NCI-H82 treated with DMSO at 0.1 percent for 48 hours (cell line): ENCODE results near the gene PSMG2.
"Not testable (repeated sequence)": the region's sequence is repeated elsewhere in the genome, so short reads cannot be mapped to it uniquely, and the experiment has no call there.

ENCODE experiments used
- DNase-seq: peaks from one replicate; lab custom pipeline; 2025; ENCODE audit not compliant: unreplicated experiment; lab: John Stamatoyannopoulos, UW

PSMG2 gene

DNA sequence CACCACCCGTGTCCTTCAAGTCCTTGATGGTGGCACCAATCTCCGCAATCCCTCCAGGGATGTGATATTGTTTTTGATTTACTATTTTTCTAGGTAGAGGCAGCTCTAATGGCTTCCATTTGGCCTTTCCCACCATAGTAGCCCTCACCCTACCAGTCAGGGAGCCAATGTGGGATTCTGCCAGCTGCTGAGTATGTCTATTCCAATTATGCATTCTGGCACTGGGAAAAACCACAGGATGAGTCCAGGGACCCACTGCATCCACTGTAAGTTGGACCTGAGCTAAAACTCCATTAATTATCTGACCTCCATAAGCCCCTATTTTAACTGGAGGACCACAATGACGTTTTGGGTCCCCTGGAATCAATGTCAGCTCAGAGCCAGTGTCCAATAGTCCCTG lies 55.7 kb downstream of the PSMG2 start:
- DNase-seq: not testable (repeated sequence)

DNA sequence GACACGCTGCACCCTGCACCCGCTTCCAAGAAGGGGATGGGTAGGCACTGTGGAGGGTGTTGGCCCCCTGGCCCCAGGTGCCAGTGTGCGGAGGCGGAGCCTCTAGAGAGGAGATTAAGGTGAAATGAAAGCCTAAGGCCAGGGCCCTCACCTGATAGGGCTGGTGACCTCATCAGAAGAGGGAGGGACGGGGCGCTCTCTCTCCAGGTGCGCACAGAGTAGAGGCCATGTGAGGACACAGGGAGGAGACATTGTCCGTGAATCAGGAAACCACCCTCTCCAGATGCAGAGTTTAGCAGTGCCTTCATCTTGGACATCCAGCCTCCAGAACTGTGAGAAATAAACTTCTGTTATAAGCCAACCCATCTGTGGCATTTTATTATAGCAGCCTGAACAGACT lies 62.3 kb downstream of the PSMG2 start:
- no peak for DNase-seq

DNA sequence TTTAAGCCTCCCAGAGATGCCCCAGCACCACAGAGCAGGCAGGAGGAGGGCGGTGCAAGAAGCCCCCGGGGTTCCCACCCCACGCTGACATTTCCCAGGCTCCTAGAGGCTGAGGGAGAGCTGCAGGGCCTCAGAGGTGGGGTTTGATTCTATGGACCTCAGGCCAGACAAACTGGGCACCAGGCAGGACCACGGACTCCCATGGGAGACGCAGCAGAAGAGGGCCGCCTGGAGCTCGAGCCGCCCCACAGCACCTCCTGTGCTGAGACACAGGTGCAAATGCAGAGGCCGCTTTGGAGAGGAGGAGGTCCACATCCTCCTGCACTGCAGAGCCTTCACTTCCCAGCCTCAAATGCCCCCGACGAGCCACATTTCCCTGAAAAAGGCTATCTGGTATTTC lies 62.7 kb downstream of the PSMG2 start:
- no peak for DNase-seq

DNA sequence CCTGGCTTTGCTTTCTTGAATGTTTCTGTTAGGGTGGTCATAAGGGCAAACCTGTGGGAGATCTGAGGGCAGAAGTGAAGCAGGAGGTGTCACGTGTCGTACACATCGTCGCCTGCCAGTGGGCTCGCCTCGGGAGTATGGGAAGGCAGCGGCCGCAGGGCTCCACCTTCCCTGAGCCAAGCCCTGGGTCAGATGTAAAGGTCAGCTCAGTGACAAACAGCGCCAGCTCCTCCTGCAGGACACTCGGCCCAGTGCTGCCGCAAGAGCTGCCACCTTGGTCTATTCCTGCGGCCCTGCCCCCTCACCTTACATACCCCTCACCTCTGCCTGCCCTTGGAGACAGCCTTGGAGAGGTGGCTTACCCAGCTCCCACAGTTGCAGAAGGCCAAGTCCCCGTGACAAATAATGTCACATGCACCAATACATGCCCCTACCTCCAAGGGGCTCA lies 64.2 kb downstream of the PSMG2 start:
- DNase-seq: no peak

- no peak for DNase-seq
Observed at GRCh38 chr18:12767580-12768155, 64.8 kb downstream of the PSMG2 start.

GRCh38 chr18:12768625-12769024 lies 65.8 kb downstream of the PSMG2 start:
- DNase-seq: no peak

DNA sequence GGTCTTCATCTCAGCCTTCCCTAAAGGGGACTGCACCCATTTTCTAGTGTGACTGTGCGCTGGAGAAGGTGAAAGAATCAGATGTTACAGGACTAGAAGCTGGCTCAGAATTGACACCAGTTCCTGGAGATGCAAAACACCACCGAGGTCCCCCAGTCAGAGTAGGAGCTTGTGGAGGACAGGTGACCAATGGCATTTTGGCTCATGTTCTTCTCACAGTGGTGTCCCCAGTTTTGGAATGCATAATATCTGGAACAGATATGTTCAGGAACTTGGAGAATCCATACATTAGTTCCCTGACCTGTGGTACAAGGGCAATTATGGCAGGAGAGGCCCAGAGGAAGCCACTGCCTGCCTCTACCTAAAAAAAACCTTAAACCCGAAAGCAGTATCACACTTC lies 66.3 kb downstream of the PSMG2 start:
- DNase-seq: no peak

DNA sequence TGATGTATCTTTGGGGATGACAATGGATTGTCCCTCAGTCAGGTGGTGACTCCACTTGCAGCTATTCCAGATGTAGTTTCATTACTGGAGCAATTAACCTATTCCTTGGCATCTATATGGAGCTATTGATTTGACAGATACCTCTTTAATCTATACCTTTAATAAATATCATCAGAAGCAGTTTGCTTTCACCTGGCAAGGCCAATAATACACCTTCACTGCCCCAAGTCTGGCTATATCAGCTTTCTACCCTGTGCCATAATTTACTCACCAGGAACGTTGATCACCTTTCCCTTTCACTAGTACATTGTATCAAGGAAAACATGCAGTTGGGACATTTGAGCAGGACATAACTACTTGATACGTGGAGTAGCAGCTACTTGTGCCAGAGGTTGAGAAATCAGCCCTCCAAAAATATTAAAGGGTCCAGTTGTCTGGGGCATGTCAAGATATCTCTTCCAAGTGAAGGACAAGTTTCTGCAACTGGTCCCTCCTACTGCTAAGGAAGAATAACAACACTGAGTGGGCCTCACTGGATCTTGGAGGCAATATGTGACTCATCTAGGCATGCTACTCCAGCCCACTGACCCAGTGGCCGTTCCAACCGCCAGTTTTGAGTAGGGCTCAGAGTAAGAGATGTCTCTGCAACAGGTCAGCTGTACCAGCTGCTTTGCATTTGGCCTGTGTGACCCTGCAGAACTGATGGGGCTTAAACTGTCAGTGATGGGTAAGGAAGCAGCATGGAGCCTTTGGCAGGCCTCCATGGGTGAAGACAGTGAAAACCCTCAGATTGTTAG lies 67.0 kb downstream of the PSMG2 start:
- DNase-seq: no peak

DNA sequence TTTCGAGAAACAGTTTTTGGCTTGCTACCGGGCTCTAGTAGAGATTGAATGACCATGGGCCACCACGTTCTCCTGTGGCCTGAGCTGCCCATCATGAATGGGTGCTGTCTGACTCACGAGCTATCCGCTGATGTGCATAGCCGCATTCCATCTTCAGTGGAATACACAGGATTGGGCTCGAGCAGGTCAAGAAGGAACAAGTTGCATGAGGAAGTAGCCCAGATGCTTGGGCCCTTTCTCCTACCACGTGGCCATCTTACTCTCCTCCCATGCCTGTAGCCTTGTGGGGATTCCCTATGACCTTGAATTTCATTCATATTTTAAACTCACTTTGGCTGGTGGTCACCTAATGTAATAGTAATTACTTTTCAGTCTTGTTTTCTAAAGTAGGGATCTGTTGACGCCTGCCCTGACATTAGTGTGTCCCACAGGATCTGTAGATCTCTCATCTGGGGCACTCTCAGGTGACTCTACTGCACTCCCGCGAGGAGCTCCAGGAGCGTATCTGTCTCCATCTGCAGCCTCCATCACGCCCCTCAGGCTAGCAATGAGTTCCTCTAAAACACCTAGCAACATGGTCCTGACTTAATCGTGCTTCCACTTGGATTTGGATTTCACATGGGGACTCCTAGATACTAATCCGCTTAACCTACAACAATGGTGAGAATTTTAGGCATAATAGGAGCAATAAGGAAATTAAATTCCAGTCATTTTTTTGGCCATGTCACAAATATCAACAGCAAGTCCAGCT lies 67.8 kb downstream of the PSMG2 start:
- DNase-seq: no peak

DNA sequence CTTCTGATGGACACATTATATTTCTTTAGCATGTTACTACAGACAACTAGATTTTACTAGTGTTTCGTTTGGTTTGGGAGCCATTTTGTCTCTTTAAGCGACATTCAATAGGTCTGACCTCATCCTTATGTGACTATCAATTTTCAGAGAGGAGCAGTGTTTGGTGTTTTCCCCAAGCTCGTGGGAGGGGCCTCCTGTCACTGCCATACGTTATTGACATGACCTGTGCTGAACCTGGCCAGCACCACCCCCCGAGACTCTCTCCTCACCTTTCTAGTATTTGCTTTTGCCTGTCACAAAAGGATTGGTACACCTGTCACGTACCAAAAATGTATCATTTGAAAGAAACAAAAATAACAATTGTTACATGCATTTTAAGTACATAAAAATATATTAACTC lies 69.3 kb downstream of the PSMG2 start:
- no peak for DNase-seq

DNA sequence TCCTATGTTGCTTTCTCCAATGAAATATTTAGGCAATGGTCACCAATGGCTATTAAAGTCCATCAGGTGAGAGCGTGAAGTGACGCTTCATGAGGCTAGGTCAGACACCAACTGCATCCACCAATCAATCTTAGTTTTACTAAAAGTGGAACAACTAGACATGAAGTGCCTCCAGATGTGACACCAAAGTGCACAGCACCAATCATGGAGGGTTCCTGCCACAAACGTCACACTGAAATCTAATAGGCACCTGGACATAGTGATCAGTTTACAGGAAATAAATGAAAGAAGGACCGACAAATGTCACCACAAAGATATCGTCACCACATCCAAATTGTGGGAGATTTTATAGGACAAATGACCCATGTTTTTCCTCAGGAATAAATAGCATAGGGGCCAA lies 70.5 kb downstream of the PSMG2 start:
- no peak for DNase-seq

- DNase-seq: no peak
Observed at GRCh38 chr18:12774982-12775381, 72.1 kb downstream of the PSMG2 start.
